Vagina (tissue), 2 donors: ENCODE measurements around the gene ACSM3.

Experiments used
- POLR2A ChIP-seq, 2 donors: fragments of 450-650 bp; IDR thresholded peaks; one replicate each; pipeline ENCODE4 v1.6.1; 2017; ENCODE audit warnings: antibody characterized with exemption in 2 of 2, mild to moderate bottlenecking in 2 of 2, moderate library complexity in 2 of 2
- POLR2AphosphoS5 ChIP-seq, 2 donors: sonication (generic); formaldehyde crosslinking; IDR thresholded peaks; one replicate each; pipeline ENCODE4 v1.9.0; 2017; ENCODE audit warnings: antibody characterized with exemption in 2 of 2, mild to moderate bottlenecking in 2 of 2, low read depth in 1 of 2; ENCODE audit not compliant: insufficient read depth in 1 of 2
- TF ChIP-seq, protein P1 (sequence below), 3 experiments: fragments of 450-650 bp in 2 of 3; fragments of 200-600 bp in 1 of 3; sonication (generic) in 1 of 3; IDR thresholded peaks; one replicate each; pipeline ENCODE4 v1.5.1; 2017 to 2019; ENCODE audit warnings: antibody characterized with exemption in 3 of 3, mild to moderate bottlenecking in 2 of 3, moderate library complexity in 2 of 3

DNA sequence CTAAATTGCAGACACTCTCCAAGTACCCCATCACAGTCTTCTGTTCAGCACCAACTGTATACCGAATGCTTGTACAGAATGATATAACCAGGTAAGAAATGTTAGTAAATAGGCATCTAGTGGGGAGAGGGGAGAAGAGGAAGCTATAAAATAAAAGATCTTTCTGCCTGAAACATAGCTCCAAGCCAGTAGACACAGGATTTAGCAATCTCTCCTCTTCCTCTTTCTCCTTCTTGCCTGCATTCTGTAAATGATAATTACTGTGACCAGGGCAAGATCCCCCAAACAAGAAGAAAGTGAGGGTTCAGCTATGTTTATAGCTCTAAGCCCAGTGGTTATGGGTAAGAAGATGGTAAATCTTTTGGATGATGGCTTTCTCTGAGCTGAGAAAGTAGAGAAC is 17.9 kb downstream of the ACSM3 start:
- TF ChIP-seq, protein P1, sequence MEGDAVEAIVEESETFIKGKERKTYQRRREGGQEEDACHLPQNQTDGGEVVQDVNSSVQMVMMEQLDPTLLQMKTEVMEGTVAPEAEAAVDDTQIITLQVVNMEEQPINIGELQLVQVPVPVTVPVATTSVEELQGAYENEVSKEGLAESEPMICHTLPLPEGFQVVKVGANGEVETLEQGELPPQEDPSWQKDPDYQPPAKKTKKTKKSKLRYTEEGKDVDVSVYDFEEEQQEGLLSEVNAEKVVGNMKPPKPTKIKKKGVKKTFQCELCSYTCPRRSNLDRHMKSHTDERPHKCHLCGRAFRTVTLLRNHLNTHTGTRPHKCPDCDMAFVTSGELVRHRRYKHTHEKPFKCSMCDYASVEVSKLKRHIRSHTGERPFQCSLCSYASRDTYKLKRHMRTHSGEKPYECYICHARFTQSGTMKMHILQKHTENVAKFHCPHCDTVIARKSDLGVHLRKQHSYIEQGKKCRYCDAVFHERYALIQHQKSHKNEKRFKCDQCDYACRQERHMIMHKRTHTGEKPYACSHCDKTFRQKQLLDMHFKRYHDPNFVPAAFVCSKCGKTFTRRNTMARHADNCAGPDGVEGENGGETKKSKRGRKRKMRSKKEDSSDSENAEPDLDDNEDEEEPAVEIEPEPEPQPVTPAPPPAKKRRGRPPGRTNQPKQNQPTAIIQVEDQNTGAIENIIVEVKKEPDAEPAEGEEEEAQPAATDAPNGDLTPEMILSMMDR (IDR thresholded peaks at IDR 0.05), result no peak
- no peak for TF ChIP-seq POLR2A (IDR thresholded peaks at IDR 0.05)
- TF ChIP-seq POLR2AphosphoS5 (IDR thresholded peaks at IDR 0.05; ENCODE audit: insufficient read depth in 1 of 2, low read depth in 1 of 2), result no peak
